Breast epithelium (tissue), 3 donors: ENCODE measurements around the gene SNX20.

Experiments used
- POLR2A ChIP-seq: fragments of 450-650 bp; IDR thresholded peaks from one replicate; pipeline ENCODE4 v1.6.1; 2016; ENCODE audit warnings: antibody characterized with exemption, mild to moderate bottlenecking, moderate library complexity
- TF ChIP-seq, protein P1 (sequence below), 3 donors: fragments of 450-650 bp; IDR thresholded peaks; one replicate each; pipeline ENCODE4 v1.5.1; 2016 to 2017; ENCODE audit warnings: antibody characterized with exemption in 3 of 3, mild to moderate bottlenecking in 3 of 3, moderate library complexity in 3 of 3

- TF ChIP-seq, protein P1, sequence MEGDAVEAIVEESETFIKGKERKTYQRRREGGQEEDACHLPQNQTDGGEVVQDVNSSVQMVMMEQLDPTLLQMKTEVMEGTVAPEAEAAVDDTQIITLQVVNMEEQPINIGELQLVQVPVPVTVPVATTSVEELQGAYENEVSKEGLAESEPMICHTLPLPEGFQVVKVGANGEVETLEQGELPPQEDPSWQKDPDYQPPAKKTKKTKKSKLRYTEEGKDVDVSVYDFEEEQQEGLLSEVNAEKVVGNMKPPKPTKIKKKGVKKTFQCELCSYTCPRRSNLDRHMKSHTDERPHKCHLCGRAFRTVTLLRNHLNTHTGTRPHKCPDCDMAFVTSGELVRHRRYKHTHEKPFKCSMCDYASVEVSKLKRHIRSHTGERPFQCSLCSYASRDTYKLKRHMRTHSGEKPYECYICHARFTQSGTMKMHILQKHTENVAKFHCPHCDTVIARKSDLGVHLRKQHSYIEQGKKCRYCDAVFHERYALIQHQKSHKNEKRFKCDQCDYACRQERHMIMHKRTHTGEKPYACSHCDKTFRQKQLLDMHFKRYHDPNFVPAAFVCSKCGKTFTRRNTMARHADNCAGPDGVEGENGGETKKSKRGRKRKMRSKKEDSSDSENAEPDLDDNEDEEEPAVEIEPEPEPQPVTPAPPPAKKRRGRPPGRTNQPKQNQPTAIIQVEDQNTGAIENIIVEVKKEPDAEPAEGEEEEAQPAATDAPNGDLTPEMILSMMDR (IDR thresholded peaks at IDR 0.05): no peak
- no peak for TF ChIP-seq POLR2A
Measured at GRCh38 chr16:50696575-50697420, 15.7 kb upstream of the SNX20 start.
